Keratinocyte (primary cell): ENCODE results near the gene AKT1S1. TPM values are rescaled to one million over a fixed set of nuclear protein-coding genes. Genes with fewer than 3 reads are reported as not detected.

ENCODE experiments used
- DNase-seq: peaks from one replicate; pipeline ENCODE4 v3.0.0-alpha.2; 2011; ENCODE audit warnings: low read depth, missing footprints, low spot score
- FAIRE-seq: peaks from 2 replicates; lab custom pipeline; 2011; peaks lifted over from hg19 to GRCh38; lab: Jason Lieb, UNC
- H2AFZ ChIP-seq: 2 replicates; pipeline ENCODE4 v1.6.0; 2012; ENCODE audit warnings: low read length, control low read depth, inconsistent platforms; ENCODE audit not compliant: control insufficient read depth
- H3K27ac ChIP-seq: 2 replicates; pipeline ENCODE4 v1.5.1; 2011; ENCODE audit warnings: low read length; ENCODE audit not compliant: control insufficient read depth, insufficient read depth
- H3K27me3 ChIP-seq: 3 replicates; pipeline ENCODE4 v1.6.0; 2011; ENCODE audit warnings: low read length; ENCODE audit not compliant: control insufficient read depth, insufficient read depth; ENCODE audit errors: extremely low read depth
- H3K36me3 ChIP-seq, 2 experiments: 2 replicates in 1 of 2; 3 replicates in 1 of 2; pipeline ENCODE4 v1.5.1; 2011; ENCODE audit warnings: low read length in 2 of 2, mild to moderate bottlenecking in 1 of 2; ENCODE audit not compliant: control insufficient read depth in 2 of 2, insufficient read depth in 2 of 2; ENCODE audit errors: extremely low read depth in 1 of 2
- H3K4me1 ChIP-seq: 3 replicates; pipeline ENCODE4 v1.5.1; 2011; ENCODE audit warnings: low read length; ENCODE audit not compliant: control insufficient read depth, insufficient read depth; ENCODE audit errors: extremely low read depth
- H3K4me2 ChIP-seq: 3 replicates; pipeline ENCODE4 v1.6.0; 2011; ENCODE audit warnings: low read depth, low read length; ENCODE audit not compliant: control insufficient read depth, insufficient read depth; ENCODE audit errors: extremely low read depth
- H3K4me3 ChIP-seq, 3 experiments: fragments of 200-600 bp in 1 of 3; sonication (generic) in 1 of 3; 2 replicates in 2 of 3; 3 replicates in 1 of 3; pipeline ENCODE4 v1.5.1; 2011 to 2016; ENCODE audit warnings: low read length in 3 of 3, mild to moderate bottlenecking in 3 of 3, control low read depth in 2 of 3, inconsistent platforms in 1 of 3, low read depth in 1 of 3, mixed read lengths in 1 of 3, mixed run types in 1 of 3, moderate library complexity in 1 of 3; ENCODE audit not compliant: control insufficient read depth in 2 of 3, insufficient read depth in 2 of 3; ENCODE audit errors: extremely low read depth in 1 of 3
- H3K79me2 ChIP-seq: 2 replicates; pipeline ENCODE4 v1.6.0; 2012; ENCODE audit warnings: low read length; ENCODE audit not compliant: control insufficient read depth, insufficient read depth
- H3K9ac ChIP-seq: 3 replicates; pipeline ENCODE4 v1.6.0; 2011; ENCODE audit warnings: low read length; ENCODE audit not compliant: control insufficient read depth, insufficient read depth; ENCODE audit errors: extremely low read depth
- H3K9me1 ChIP-seq: 3 replicates; pipeline ENCODE4 v1.6.0; 2011; ENCODE audit warnings: low read length; ENCODE audit not compliant: control insufficient read depth, insufficient read depth; ENCODE audit errors: extremely low read depth
- H3K9me3 ChIP-seq: 2 replicates; pipeline ENCODE4 v1.5.1; 2012; ENCODE audit warnings: low read depth, low read length; ENCODE audit not compliant: control insufficient read depth
- H4K20me1 ChIP-seq: 3 replicates; pipeline ENCODE4 v1.6.0; 2011; ENCODE audit warnings: low read length; ENCODE audit not compliant: control insufficient read depth, insufficient read depth; ENCODE audit errors: extremely low read depth
- CTCF ChIP-seq, 3 experiments: IDR thresholded peaks in 1 of 3; conservative IDR thresholded peaks in 1 of 3; optimal IDR thresholded peaks in 1 of 3; 2 replicates in 2 of 3; 3 replicates in 1 of 3; pipeline versions ENCODE3 to v1.5.1; 2011; ENCODE audit warnings: low read length in 3 of 3, mild to moderate bottlenecking in 3 of 3, moderate library complexity in 2 of 3, control low read depth in 1 of 3, inconsistent platforms in 1 of 3; ENCODE audit not compliant: insufficient read depth in 2 of 3; ENCODE audit errors: extremely low read depth in 1 of 3
- EZH2 ChIP-seq: IDR thresholded peaks from one replicate; pipeline ENCODE4 v1.6.1; 2012; ENCODE audit warnings: inconsistent platforms, mild to moderate bottlenecking, low read length, moderate library complexity
- dilution Hi-C: fragments of 300-500 bp; cut with MboI; formaldehyde crosslinking; loops from one replicate; pipeline ENCODE4 v1.7.0; 2020; ENCODE audit warnings: low sequenced_read_pairs; ENCODE audit not compliant: extremely low pct_ligation_motif_present
- polyA plus RNA-seq, 5 experiments: library from polyadenylated mRNA; depleted of rRNA in 3 of 5; stranded (reverse) in 3 of 5; stranded (forward) in 1 of 5; unstranded in 1 of 5; fragments of >200 nt; gene quantifications; 1 replicate in 1 of 5; 2 replicates in 3 of 5; 3 replicates in 1 of 5; pipeline versions ENCODE4 v1.2.1 to v1.2.3, GENCODE V29; 2011 to 2012; ENCODE audit warnings: missing spikeins in 2 of 5, low read depth in 1 of 5, low replicate concordance in 1 of 5

AKT1S1 gene
- polyA plus RNA-seq, 1 donor (not counting 4 experiments of a cell fraction or from before 2014, with no cell fraction given), result 27.2 TPM

- dilution Hi-C loops, result no loop called here
- no peaks in the 10 kb centered on the region for H3K9me1 ChIP-seq
Measured at GRCh38 chr19:49877879-49878743, 956 bp upstream of the AKT1S1 start.

GRCh38 chr19:49876422-49877019 lies 634 bp downstream of the AKT1S1 start:
- dilution Hi-C loops, result no loop called here
- Histone ChIP-seq H3K4me2 (peak overlapping the region; percentile 98), H3K9ac (peak overlapping the region; percentile 99), H3K36me3 (peaks cover 22 to 23% of the 10 kb centered on the region in 2 experiments), H3K27me3 (no peaks in the 10 kb centered on the region), H2AFZ (peak overlapping the region; percentile 99), H4K20me1 (no peaks in the 10 kb centered on the region), H3K79me2 (peaks cover 36% of the 10 kb centered on the region), H3K4me1 (peaks cover 23% of the 10 kb centered on the region), H3K9me1 (no peaks in the 10 kb centered on the region), H3K27ac (peak overlapping the region; percentile 100), H3K9me3 (no peaks in the 10 kb centered on the region), H3K4me3 (peak overlapping the region; percentile 92 to 95 (median 94))
- peak; percentile 75 for FAIRE-seq
- no peak for TF ChIP-seq EZH2
- TF ChIP-seq CTCF (optimal IDR thresholded peaks at IDR 0.05 in 1 of 3, IDR thresholded peaks at IDR 0.05 in 1 of 3, conservative IDR thresholded peaks at IDR 0.05 in 1 of 3; ENCODE audit: extremely low read depth in 1 of 3, insufficient read depth in 2 of 3, low read length in 3 of 3), result no peak
- DNase-seq, result peak; percentile 90

More at GRCh38 chr19:49877879-49878743, 956 bp upstream of the AKT1S1 start:
- FAIRE-seq (peak; percentile 44), DNase-seq (peak; percentile 83)
- H3K79me2 ChIP-seq, result peaks cover 35% of the 10 kb centered on the region
- H3K4me3 ChIP-seq, result peak overlapping the region; percentile 86 to 95 (median 92)
- no peaks in the 10 kb centered on the region for H4K20me1 ChIP-seq
- peaks cover 27 to 31% of the 10 kb centered on the region in 2 experiments for H3K36me3 ChIP-seq
- H3K27ac ChIP-seq, result peak overlapping the region; percentile 100
- peak overlapping the region; percentile 82 for H3K4me2 ChIP-seq
- H3K27me3 ChIP-seq, result no peaks in the 10 kb centered on the region
- H3K9me3 ChIP-seq, result peaks cover 4% of the 10 kb centered on the region
- H3K4me1 ChIP-seq, result peaks cover 23% of the 10 kb centered on the region
- TF ChIP-seq CTCF (optimal IDR thresholded peaks at IDR 0.05 in 1 of 3, IDR thresholded peaks at IDR 0.05 in 1 of 3, conservative IDR thresholded peaks at IDR 0.05 in 1 of 3; ENCODE audit: extremely low read depth in 1 of 3, insufficient read depth in 2 of 3, low read length in 3 of 3) (no peak), EZH2 (no peak)
- peak overlapping the region; percentile 99 for H3K9ac ChIP-seq
- H2AFZ ChIP-seq, result peak overlapping the region; percentile 97
